ENCODE measurements around the gene ARGLU1.
A peak's percentile ranks its signal among the peaks of the same experiment; 100 is the strongest.
"Not testable (repeated sequence)": the region's sequence is repeated elsewhere in the genome, so short reads cannot be mapped to it uniquely, and the experiment has no call there.

The ARGLU1 gene, protein sequence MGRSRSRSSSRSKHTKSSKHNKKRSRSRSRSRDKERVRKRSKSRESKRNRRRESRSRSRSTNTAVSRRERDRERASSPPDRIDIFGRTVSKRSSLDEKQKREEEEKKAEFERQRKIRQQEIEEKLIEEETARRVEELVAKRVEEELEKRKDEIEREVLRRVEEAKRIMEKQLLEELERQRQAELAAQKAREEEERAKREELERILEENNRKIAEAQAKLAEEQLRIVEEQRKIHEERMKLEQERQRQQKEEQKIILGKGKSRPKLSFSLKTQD

DNA sequence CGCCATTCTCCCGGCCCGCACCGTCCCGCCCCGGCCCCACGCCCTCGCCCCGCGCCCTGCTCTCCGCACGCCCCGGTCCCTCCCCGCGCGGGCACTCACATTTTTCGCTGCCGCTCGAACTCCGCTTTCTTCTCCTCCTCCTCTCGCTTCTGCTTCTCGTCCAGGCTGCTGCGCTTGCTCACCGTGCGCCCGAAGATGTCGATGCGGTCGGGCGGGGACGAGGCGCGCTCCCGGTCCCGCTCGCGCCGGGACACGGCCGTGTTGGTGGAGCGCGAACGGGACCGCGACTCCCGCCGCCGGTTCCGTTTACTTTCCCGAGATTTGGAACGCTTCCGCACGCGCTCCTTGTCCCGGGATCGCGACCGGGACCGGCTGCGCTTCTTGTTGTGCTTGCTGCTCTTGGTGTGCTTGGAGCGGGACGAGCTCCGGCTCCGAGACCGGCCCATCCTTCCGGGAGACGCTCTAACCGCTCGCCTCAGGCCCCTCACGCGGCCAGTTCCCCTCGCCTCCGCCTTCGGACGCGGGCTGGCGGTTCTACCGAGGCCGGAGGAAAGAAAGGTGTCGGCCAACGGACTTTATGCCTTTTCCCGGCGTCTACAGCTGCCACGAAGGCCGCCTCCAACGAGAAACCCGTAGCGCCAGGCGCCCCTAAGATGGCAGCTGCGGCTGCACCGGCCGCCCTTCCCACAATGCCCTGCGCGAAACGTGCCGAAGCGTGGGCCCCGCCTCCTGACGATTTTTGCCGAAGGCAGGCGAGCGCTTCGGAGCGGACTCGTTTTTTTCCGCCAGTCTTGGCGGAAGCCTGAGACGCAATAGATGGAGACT is at the start of gene ARGLU1:
Gene ARGLU1 (minus strand): TSS at position 664 of the 825 bp plus-strand sequence. CDS start 218 bp downstream, at position 446.
- peak; percentile 87 for DNase-seq (ENCODE audit: low spot score)

DNA sequence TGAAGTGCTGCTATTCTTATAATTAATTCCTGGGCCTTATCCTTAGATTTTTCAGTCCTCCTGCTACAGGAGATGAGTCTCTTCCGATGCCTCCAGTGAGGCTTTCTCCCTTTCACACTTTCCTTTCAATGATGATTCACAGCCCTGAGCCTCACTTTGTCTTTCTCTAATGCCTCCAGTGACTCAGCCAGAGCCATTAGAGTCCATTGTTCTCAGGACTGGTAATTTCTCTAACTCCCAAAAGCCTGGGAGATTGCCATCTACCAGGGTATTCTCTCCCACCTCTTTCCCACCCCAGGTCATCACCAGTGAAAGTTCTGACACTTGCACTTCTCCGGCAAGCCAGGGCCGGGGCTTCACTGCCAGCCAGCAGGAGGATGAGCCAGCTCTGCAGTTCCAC is 49.6 kb upstream of the ARGLU1 start:
- DNase-seq (ENCODE audit: low spot score): peak; percentile 92

DNA sequence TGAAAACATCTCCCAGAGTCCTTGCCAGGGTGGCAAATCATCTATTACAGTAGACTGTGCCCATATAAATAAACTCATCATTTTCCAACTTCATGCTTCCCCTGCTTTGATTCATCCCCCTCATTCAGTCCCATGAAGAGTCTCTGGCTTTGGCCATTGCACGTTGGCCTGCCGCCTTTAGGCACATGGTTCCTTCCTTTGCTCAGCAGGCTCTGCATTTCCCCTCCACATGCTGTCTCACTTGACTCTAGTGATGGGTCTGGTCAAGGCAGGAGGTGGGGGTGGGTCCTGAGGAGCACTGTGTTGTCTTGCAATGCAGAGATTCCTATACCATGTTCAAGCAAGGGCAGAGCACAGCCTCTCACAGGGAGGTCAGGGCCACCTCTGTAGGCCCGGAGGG is 48.8 kb upstream of the ARGLU1 start:
- DNase-seq (ENCODE audit: low spot score): no peak

DNA sequence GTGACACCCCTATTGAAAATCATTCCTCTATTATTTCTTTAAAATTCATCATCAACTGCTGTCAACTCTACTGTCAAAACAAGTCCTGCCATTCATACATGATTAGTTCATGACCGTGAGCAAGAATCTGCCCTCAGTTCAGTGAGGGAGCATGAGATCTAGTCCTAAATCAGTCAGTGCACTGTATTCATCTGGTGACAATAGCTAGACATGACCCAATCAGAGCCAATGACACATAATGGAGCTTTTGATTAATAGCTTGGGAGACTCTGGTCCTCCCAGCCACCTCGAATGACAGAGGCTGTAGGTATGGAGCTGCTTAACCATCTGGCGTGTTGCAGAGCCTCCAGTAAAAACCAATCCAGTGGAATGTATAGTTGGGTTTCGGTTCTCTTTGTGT is 46.9 kb upstream of the ARGLU1 start:
- no peak for DNase-seq (ENCODE audit: low spot score)

GRCh38 chr13:106612688-106613087 is 44.8 kb upstream of the ARGLU1 start:
- DNase-seq (ENCODE audit: low spot score): no peak

GRCh38 chr13:106610486-106610885 is 42.5 kb upstream of the ARGLU1 start:
- DNase-seq (ENCODE audit: low spot score): peak; percentile 67

DNA sequence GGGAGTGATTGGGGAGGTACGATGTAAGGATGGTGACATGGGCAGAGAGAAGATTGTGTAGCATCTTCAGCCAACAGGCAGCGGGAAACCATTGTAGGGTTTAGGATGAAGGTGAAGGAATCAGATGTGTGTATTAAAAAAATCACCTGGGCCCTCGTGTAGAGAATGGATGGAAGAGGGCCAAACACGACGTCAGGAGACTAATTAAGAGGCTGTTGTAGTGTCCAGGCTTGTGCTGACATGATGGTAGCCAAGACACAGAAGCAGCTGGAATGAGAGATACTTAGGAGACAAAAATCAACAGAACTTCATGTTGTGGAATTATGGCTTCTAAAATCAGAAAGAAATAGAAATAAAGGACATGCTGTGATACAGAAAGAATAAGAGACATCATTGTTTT is 41.2 kb upstream of the ARGLU1 start:
- DNase-seq (ENCODE audit: low spot score): no peak

GRCh38 chr13:106603546-106603945 is 35.6 kb upstream of the ARGLU1 start:
- no peak for DNase-seq (ENCODE audit: low spot score)

DNA sequence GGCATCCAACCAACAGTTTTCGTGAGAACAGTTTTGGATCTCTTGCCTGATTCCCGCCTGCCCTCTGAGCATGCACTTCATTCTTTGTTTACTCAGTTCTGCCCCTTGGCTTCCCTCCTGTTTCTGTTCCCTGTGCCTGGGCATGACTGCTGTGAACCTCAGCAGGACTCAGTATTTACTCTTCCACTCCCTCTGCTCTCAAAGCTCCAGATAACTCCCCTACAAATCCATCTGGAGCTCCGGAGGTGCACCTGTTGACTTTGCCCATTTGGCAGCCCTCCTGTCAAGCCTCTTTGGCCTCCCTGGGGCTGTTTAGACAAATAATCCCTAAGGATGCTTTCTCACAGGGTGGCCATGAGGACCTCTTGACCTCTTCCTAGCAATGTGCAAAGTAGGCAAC is 34.2 kb upstream of the ARGLU1 start:
- DNase-seq (ENCODE audit: low spot score): no peak

DNA sequence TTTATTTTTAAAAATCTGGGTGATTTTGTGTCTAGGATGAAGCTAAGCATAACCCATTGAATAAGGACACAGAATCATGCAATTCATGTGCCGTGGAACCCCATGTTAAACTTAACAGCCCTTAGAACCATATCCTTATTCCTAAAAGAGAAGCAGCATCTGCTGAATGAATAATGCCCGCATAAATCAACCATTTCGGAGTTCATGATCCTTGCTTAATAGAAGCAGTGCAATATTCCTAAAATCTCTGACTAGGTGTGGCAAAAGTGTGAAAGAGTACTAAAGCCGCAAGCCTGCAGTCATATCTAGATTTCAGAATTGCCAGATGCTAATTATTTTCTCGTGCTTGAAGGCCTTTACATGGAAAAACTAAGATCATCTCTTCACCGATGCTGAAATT is 33.6 kb upstream of the ARGLU1 start:
- no peak for DNase-seq (ENCODE audit: low spot score)

DNA sequence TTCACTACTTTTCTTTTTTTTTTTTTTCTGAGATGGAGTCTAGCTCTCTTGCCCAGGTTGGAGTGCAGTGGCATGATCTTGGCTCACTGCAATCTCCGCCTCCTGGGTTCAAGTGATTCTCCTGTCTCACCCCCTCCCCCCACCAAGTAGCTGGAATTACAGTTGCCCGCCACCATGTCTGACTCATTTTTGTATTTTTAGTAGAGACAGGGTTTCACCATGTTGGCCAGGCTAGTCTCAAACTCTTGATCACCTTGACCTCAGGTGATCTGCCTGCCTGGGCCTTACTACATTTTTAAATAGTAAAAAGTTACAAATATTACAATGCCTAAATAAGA is 32.8 kb upstream of the ARGLU1 start:
- not testable (repeated sequence) for DNase-seq (ENCODE audit: low spot score)

DNA sequence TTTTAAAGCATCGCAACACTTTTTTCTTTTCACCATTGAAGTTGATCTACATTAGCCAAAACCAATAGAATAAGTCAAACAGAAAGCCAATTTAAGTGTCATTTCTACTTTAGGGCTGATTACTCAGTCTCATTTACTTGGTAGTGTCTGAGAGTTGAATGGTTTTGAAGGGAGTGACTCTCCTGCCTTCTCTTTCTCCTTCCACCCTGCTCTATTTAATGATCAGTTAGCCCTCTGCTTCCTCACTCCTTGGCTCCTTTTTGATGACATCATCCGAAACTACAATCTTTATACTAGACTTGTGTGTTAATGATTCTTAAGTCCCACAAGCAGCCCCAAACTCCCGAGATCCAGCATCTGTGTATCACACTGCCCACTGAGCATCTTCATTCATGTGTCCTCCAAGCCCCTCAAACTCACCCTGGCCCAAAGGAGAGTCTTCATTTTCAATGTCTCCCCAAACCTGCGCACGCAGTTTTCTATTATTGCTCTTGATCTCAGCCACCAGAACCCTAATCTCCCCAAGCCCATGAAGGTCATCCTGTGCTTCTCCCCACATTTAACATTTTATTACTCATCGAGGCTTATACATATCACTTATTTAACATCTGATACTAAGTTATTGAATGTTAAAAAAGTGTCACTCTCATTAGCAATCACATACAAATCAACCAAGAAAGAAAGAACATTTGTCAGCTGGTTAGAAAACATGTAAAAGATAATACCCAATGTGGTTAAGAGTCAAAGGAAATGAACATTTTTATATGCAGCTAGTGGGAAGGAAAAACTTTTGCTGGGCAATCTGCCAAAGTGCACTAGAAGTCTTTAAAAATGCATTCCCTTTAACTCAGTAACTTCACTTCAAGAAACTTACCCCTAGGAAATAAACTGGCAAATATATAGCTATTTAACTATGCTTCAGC is 32.2 kb upstream of the ARGLU1 start:
- no peak for DNase-seq (ENCODE audit: low spot score)

DNA sequence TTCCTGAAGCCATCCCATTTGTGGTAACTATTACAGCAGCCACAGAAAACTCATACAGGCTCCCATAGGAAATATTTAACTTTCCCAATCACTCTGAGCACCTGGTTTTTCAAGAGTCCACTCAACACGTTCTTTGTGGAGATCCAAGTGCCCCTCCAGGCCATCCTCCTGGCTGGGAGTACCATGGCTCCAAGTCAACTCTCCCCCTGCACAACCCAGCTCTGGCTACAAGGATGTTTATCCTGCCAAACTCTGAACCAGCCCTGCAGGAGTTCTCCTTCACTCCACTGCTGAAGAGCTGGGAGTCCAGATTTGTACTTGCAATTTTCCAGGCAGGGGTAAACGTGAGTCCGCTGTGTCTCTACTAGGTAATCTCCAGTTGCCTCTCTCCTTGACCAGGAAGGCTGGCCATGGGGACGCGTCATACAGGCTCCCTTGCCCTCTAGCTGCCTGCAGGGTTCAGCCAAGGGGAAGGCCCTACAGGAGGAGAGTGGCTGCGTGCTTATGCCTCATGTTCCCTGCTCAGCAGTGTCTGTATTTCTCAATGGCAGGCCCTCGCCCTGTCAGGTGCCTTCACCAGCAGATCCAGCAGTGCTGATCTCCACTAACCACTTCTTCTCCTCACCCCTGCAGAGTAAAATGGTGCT is 29.9 kb upstream of the ARGLU1 start:
- no peak for DNase-seq (ENCODE audit: low spot score)

- no peak for DNase-seq (ENCODE audit: low spot score)
These were observed 29.2 kb upstream of the ARGLU1 start for GRCh38 chr13:106597186-106597585.

DNA sequence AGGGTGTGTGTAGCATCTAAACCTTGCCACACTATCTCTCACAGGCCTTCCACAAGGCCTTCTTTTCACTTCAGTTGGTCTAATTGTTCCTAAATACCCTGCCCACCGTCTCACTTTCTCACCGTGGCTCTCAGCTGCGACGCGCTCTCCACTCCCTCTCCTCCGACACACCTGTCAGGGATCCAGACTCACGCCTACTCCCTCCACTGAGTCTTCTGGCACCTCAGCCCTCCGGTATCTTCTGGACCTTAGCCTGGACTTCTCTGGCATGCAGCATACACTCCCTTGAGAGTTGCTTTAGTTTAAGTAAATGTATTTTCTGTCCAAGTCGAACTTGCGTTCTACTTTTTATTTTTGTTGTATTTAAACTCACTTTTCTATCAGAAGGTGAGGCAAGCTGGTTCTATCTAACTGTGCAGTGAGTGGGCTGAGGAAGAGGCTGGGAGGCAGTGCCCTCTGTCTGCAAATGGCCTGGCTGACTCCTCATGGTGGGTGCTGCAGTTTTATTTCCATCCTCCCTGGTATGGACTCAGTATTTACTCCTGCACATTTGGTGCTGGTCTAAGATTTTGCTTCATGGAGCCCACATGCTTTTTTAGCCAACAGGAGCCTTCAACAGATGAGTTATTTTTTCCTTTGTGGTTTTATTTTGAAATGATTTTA is 28.5 kb upstream of the ARGLU1 start:
- no peak for DNase-seq (ENCODE audit: low spot score)

DNA sequence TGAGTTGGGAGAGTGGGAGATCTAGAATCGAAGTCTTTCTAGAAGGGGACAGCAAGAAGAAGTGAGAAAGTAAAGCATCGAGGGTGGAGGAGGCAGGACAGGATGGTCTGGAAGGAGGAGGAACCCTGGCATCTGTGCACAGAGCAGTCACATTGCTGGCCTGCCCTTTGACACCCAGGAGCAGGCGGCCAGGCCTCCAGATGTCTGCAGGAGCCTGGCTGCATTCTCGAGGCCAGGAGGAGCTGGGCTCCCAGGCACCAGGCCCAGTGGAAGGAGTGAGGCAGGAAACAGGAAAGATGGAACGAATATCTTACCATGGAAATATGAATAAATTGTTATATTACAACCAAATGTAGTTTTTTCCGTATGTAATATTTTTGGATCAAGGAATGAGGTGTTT is 27.7 kb upstream of the ARGLU1 start:
- DNase-seq (ENCODE audit: low spot score): no peak

DNA sequence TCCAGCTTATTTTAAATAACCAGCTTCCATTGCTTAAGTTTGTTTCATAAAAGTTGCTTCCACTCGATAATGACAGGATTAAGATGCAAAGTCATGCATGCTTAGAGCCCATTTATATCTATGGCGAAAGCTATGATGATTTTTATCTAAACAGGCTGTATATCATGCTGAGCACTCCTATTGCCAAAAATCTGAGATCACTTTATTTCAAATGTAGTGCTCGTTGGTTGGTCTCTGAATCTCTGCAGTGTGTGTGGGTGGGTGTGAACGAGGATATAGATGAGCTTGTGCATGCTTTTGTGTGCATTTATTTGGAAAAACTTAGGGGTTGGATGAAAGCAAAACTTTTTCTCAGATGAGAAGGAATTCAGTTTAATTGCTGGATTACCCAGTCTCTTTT is 27.0 kb upstream of the ARGLU1 start:
- no peak for DNase-seq (ENCODE audit: low spot score)

DNA sequence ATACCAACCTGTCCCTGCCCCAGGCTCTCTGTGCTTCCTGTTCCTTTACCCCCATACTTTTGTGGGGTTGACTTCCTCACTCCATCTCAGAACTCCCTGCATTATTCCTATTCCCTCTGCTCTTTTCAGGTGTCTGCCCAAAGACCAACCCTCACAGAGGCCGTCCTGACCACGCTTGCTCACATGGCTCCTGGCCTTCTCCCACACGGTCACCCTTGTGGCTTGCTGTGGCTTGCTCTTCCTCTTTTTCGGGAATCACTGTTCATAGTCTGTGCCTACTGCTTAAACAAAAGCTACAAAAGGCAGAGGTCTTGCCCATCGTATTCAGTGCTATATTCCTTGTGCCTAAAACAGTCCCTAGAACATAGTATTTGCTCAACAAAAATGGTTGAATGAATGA is 25.2 kb upstream of the ARGLU1 start:
- no peak for DNase-seq (ENCODE audit: low spot score)

DNA sequence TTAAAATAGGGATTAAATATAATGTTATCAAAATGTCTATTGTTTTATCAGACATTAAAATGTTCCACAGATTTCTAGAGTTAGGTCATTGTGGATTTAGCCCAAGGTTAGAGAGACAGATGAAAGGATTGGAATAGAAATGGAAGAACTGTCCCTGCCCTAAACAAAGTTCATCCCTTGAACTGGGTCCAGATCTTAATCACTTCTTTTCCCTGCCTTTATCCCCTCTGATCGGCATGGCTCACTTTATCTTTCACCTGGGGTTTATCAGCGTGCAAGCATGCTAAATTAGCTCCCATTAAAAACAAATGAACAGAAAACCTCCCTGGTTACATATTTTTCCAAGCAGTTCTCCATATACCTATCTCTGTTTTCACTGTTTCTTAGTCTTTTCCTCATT is 23.4 kb upstream of the ARGLU1 start:
- DNase-seq (ENCODE audit: low spot score): no peak

DNA sequence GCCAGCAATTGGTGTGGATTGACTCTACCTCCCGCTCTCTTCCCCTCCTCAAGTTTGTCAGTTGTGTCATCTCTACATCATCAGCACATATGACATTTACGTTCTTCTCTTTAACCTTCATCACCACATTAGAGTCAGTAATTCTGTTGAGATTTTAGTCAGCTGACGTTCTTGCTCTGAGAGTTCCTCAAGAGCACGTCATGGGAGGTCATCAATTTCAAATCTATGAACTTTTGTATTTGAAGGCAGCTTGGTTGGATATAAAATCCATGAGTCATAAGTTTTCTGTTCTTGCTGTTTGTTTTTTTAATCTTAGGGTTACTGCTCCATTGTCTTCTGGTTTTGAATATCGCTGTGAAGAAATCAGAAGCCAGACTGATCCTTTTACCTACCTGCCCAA is 21.8 kb upstream of the ARGLU1 start:
- DNase-seq (ENCODE audit: low spot score): no peak

GRCh38 chr13:106588367-106588766 is 20.4 kb upstream of the ARGLU1 start:
- DNase-seq (ENCODE audit: low spot score): no peak

DNA sequence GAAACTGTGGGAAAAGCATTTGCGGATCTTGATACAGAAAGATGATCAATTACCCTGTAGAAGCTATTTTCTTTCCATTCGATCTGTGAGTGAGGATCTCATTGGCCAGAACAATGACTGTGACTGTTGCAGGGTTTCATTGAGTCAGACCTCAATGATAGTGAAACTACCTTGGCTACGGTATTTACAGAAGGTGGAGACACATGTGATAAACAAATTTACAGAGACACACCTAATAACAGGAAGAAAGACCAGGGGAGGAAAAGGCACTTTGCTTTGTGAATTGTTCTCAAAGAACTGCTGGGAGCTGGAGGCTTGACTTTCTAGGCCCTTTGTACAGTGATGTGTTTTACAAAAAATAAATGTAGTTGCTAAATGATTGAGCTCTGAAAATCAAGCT is 19.9 kb upstream of the ARGLU1 start:
- DNase-seq (ENCODE audit: low spot score): no peak
